ENCODE measurements around the gene LEMD2. TPM values are rescaled to one million over a fixed set of nuclear protein-coding genes. Genes with fewer than 3 reads are reported as not detected.
A peak's percentile ranks its signal among the peaks of the same experiment; 100 is the strongest.

Gene LEMD2
- total and polyA plus RNA-seq, 10 donors = 38.6 to 97.6 (median 61.6) TPM

DNA sequence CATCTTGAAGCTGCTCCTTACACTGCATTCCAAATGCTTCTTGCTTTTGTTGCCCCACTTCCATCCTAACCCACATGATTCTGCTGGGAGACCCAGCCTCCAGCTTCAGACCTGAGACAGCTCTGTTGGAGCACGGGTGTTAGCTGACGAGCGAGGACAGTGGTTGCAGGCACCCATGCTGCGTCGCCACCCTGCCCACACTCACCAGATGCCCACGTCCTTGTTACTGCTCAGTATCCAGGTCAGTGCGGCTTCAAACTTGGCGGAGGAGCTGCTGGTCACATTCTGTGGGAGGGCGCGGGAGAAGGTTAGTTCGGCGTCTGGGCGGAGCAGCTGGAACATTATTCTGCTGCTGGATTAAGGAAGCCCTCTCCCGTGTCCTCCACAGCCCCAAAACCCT is 9.0 kb downstream of the LEMD2 start:
- H3K27me3 ChIP-seq (replicated peaks in 1 of 7) = no peaks in the 10 kb centered on the region
- WGBS, 5 donors = 84 to 93% (median 87%) methylated on average over 14 of the region's 14 CpGs
- no peaks in the 10 kb centered on the region for H3K9me3 ChIP-seq
- H3K27ac ChIP-seq = no peak overlapping the region
- H3K36me3 ChIP-seq = peaks cover 10 to 100% (median 98%) of the 10 kb centered on the region in 6 donors
- DNase-seq = no peak
- peaks cover 5 to 30% (median 9%) of the 10 kb centered on the region in 6 donors for H3K4me1 ChIP-seq
- peak in 2 of 3 donors; percentile 35 to 65 for TF ChIP-seq POLR2AphosphoS5 (IDR thresholded peaks at IDR 0.05)
- TF ChIP-seq, protein P1, sequence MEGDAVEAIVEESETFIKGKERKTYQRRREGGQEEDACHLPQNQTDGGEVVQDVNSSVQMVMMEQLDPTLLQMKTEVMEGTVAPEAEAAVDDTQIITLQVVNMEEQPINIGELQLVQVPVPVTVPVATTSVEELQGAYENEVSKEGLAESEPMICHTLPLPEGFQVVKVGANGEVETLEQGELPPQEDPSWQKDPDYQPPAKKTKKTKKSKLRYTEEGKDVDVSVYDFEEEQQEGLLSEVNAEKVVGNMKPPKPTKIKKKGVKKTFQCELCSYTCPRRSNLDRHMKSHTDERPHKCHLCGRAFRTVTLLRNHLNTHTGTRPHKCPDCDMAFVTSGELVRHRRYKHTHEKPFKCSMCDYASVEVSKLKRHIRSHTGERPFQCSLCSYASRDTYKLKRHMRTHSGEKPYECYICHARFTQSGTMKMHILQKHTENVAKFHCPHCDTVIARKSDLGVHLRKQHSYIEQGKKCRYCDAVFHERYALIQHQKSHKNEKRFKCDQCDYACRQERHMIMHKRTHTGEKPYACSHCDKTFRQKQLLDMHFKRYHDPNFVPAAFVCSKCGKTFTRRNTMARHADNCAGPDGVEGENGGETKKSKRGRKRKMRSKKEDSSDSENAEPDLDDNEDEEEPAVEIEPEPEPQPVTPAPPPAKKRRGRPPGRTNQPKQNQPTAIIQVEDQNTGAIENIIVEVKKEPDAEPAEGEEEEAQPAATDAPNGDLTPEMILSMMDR (IDR thresholded peaks at IDR 0.05 in 8 of 11, conservative IDR thresholded peaks at IDR 0.05 in 3 of 11) = no peak
- no peak overlapping the region for H3K4me3 ChIP-seq
- intact Hi-C loops (cut with DNase I; ENCODE audit: low total_unique reads) = no loop called here

DNA sequence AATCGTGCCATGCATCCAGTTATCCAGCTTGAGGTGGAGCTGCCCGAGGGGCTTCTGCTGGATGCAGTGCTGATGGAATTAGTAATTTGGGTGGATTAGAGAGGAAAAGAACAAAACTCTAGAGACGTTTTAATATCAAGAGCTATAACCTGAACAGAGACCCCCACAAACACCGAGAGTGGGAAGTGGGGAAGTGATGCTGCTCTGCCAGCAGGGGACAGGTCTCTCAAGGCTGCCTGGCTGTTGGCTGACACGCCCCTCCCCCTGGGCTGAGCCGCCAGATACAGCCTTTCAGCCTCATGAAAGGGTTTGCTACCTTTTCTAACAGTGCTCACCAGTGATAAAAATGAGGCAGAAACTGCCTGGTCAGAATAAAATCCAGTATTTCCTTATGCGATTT is 9.6 kb downstream of the LEMD2 start:
- no peak overlapping the region for H3K27ac ChIP-seq
- H3K9me3 ChIP-seq = no peaks in the 10 kb centered on the region
- intact Hi-C loops (cut with DNase I; ENCODE audit: low total_unique reads) = no loop called here
- WGBS, 5 donors = 81 to 95% (median 89%) methylated on average over 7 of the region's 7 CpGs
- H3K4me3 ChIP-seq = no peak overlapping the region
- TF ChIP-seq, protein P1 (IDR thresholded peaks at IDR 0.05 in 8 of 11, conservative IDR thresholded peaks at IDR 0.05 in 3 of 11) = no peak
- no peak for TF ChIP-seq POLR2AphosphoS5 (IDR thresholded peaks at IDR 0.05)
- TF ChIP-seq POLR2A (IDR thresholded peaks at IDR 0.05) = no peak
- peaks cover 0 to 24% (median 4%) of the 10 kb centered on the region in 6 donors for H3K4me1 ChIP-seq
- no peaks in the 10 kb centered on the region for H3K27me3 ChIP-seq (replicated peaks in 1 of 7)
- H3K36me3 ChIP-seq = peaks cover 7 to 100% (median 100%) of the 10 kb centered on the region in 6 donors
- no peak for DNase-seq

DNA sequence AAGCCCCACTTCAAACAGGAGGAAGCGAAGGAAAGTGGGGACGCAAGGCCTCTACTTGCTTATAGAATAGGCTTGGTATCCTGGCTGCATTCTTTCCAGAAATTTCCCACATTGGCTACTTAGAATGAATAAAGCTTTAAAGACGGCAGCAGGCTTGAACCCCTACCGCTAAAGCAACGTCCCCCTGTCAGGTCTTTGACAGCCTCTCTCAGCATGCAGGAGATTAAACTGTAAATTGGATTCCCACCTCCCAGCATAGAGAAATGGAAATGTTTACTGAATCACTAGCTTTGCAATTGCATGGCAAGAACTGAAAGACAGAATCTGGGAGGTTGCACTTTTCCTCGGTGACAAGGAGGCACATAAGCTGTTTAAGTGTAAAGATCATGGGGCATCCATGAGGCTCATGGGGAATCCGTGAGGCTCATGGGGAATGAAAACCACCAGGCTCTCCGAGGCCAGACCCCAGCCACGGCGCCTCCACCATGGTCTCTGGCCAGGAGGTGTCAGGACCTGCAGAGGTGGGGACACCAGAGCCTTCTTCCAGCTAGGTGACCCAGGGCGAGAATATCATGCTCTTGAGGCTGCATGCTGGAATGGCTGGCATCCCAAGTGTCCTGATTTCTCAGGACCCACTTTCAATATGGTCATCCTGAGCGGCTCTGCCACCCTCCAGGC is 10.3 kb downstream of the LEMD2 start:
- peak in 1 of 3 donors; percentile 31 for TF ChIP-seq POLR2AphosphoS5 (IDR thresholded peaks at IDR 0.05)
- no peak for TF ChIP-seq POLR2A (IDR thresholded peaks at IDR 0.05)
- TF ChIP-seq, protein P1 (IDR thresholded peaks at IDR 0.05 in 8 of 11, conservative IDR thresholded peaks at IDR 0.05 in 3 of 11) = no peak
- DNase-seq = no peak
- H3K4me1 ChIP-seq = peaks cover 0 to 18% (median 0%) of the 10 kb centered on the region in 6 donors
- intact Hi-C loops (cut with DNase I; ENCODE audit: low total_unique reads) = no loop called here
- no peak overlapping the region for H3K4me3 ChIP-seq
- no peak overlapping the region for H3K27ac ChIP-seq
- no peaks in the 10 kb centered on the region for H3K9me3 ChIP-seq
- H3K27me3 ChIP-seq (replicated peaks in 1 of 7) = no peaks in the 10 kb centered on the region
- H3K36me3 ChIP-seq = peaks cover 7 to 100% (median 99%) of the 10 kb centered on the region in 6 donors
- 86 to 96% (median 91%) methylated on average over 9 to 12 of the region's 12 CpGs for WGBS, 5 donors
